CD4-positive, alpha-beta T cell treated with Interleukin-4 for 1 hour (primary cell): ENCODE data around the gene PTCD1.
A peak's percentile ranks its signal among the peaks of the same experiment; 100 is the strongest.
"Not testable (repeated sequence)": the region's sequence is repeated elsewhere in the genome, so short reads cannot be mapped to it uniquely, and the experiment has no call there.

Experiments used
- DNase-seq, 2 donors: peaks; one replicate each; pipeline ENCODE4 v3.0.0-alpha.2; 2020 to 2022

The PTCD1 gene

DNA sequence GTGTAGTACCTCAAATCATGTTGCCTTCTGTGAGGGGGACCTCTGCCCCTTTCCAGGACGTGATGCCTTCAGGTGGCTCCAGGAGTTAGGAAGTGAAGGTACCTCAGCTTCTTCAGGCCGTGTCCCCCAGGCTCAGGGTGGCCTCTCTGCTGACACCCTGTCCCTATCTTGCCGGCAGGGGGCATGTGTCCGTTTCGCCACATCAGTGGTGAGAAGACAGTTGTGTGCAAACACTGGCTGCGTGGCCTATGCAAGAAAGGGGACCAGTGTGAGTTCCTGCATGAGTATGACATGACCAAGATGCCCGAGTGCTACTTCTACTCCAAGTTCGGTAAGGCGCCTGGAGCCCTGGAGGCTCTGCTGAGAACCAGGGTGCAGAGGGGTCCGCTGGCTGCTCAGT lies 9.3 kb upstream of the PTCD1 start:
- no peak for DNase-seq

- DNase-seq = no peak
Measured at GRCh38 chr7:99446096-99446495, 7.5 kb upstream of the PTCD1 start.

DNA sequence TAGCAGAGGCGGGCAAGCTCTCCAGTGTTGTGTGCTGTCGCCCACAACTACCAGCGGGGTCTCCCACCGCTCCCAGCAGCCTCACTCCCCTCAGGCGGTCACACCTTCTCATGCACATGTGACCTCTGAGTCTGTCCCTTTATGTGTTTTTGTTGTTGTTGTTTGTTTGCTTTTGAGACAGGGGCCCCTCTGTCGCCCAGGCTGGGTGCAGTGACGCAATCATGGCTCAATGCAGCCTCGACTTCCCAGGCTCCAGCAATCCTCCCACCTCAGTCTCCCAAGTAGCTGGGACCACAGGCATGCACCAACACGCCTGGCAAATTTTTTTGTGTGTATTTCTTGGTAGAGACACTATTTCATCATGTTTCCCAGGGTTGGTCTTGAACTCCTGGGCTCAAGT lies 1.6 kb upstream of the PTCD1 start:
- DNase-seq = no peak

DNA sequence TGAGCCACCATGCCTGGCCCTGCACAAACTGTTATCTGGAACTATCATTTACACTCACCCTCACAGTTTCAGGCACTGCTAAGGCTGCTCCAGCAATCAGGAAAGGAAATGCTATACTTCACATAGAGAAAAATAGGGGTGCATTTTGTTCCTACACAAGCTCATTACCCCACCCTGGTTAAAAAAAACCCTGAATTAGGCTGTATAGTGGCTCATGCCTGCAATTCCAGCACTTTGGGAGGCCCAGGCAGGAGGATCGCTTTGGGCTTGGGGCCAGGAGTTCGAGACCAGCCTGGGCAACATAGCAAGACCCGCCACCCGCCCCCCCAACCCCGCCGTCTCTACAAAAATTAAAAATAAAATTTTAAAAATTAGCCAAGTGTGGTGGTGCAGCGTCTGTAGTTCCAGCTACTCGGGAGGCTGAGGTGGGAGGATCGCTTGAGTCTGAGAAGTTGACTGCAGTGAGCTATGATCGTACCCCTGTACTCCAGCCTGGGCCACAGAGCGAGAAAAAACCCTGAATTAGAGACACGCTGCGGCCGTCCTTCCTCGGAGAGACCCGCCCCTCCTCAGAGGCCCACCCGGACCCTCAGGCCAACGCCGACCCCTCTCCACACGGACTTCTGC lies 539 bp downstream of the PTCD1 start:
- no peak for DNase-seq

DNA sequence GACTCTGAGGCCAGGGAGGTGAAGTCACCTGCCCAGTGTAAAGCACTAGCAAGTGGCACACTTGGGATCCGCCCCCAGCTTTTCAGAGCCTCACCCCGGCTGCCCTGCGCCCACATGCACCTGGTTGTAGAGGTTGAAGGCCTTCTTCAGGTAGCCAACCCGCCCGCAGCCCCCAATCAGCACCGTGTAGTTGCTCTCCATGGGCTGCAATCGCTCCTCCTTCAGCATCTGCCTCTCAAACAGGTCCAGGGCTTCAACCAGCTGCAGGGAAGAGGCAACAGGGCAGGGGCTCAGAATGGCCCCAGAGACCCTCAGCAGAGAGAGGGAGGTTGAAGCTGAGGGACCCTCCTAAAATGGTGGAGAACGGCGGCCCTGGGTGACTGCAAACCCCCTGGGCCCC lies 5.4 kb downstream of the PTCD1 start:
- DNase-seq = no peak

- DNase-seq = not testable (repeated sequence)
Measured at GRCh38 chr7:99431756-99432540, 6.7 kb downstream of the PTCD1 start.

DNA sequence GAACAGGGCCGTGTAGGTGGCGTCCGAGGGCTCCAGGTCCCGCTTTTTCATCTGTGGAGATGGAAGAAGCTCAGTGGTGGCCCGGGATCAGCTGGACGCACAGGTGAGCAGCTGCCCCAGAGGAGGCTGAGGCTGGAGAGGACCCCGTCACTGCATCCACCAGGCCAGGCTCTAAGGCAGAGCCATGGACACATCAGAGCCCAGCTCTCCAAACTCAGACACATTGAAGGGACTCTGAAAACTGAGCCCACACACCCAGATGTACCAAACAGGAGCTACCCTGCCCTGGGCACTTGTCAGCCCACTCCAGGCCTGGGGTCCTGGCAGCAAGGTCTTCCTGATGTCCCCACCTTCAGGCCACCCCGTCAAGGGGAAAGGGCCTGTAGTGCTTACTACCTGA lies 8.8 kb downstream of the PTCD1 start:
- DNase-seq = no peak

- no peak for DNase-seq
Measured at GRCh38 chr7:99428972-99429566, 9.5 kb downstream of the PTCD1 start.

GRCh38 chr7:99424932-99425730 lies 13.5 kb downstream of the PTCD1 start:
- no peak for DNase-seq

GRCh38 chr7:99422625-99423024 lies 16.0 kb downstream of the PTCD1 start:
- DNase-seq = no peak

- DNase-seq = no peak
Measured at GRCh38 chr7:99422186-99422585, 16.4 kb downstream of the PTCD1 start.

DNA sequence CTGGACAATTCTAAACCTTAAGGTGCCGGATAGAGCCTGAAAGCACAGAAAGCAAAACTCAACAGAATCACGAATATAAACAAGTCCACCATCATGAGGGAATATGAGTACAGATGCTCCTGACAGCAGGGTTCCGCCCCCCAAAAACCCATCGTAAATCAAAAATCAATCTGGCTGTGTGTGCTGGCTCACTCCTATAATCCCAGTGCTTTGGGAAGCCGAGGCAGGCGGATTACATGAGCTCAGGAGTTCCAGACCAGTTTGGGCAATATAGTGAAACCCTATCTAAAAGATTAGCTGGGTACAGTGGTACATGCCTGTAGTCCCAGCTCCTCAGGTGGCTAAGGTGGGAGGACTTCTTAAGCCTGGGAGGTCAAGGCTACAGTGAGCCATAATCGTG lies 17.6 kb downstream of the PTCD1 start:
- DNase-seq = no peak

- DNase-seq = no peak
Measured at GRCh38 chr7:99420213-99420612, 18.4 kb downstream of the PTCD1 start.

- no peak for DNase-seq
Measured at GRCh38 chr7:99419323-99420021, 19.1 kb downstream of the PTCD1 start.

DNA sequence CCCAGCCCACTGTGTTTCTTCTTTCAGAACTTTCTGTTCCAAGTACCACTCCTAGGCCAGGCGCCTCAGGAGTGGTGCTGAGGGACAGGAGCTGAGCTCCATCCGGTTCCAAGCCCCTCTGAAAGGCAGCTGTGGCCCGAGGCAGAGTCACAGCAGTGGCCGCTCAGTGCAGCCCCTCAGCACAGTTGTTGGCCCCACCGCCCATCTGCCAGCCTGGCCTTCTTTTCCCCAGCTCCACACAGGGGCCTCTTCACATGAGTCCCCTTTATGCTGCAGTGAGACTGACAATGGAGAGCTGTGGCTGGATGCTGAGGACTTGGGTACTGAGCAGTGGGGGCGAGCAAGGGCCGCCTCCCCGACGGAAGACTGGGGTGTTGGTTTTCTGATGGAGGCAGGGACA lies 20.3 kb downstream of the PTCD1 start:
- no peak for DNase-seq

DNA sequence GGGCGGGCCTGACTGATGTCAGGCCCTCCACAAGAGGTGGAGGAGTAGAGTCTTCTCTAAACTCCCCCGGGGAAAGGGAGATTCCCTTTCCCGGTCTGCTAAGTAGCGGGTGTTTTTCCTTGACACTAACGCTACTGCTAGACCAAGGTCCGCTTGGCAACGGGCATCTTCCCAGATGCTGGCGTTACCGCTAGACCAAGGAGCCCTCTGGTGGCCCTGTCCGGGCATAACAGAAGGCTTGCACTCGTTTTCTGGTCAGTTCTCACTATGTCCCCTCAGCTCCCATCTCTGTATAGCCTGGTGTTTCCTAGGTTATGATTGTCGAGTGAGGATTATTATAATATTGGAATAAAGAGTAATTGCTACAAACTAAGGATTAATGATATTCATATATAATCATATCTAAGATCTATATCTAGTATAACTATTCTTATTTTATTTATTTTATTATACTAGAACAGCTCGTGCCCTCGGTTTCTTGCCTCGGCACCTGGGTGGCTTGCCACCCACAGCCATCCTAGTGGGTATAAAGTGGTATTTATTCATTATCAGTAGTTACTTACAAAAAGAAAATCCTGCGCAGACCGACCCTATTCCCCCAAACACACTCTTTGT lies 23.0 kb downstream of the PTCD1 start:
- DNase-seq = peak; percentile 39 to 43

DNA sequence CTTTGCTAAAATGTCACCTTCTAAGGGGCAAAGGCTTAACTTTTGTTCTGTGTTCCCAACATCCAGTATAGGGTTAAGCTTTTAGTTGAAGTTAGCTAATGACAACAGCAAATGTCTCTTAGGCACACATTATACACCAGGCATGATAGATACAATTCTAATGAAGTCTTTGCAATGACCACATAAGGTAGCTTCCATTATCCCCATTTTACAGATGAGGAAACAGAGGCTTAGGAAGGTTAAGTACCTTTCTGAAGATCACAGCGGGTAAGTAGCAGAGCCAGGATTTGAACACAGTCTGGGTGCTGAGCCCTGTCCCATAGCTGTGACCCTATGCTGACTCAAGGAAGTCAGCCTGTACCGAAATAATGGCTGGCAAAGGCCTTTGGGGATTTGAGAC lies 28.0 kb downstream of the PTCD1 start:
- no peak for DNase-seq

GRCh38 chr7:99409806-99410205 lies 28.8 kb downstream of the PTCD1 start:
- DNase-seq = peak in 1 of 2 donors; percentile 45

- DNase-seq = peak in 1 of 2 donors; percentile 19
Measured at GRCh38 chr7:99409192-99409572, 29.4 kb downstream of the PTCD1 start.

DNA sequence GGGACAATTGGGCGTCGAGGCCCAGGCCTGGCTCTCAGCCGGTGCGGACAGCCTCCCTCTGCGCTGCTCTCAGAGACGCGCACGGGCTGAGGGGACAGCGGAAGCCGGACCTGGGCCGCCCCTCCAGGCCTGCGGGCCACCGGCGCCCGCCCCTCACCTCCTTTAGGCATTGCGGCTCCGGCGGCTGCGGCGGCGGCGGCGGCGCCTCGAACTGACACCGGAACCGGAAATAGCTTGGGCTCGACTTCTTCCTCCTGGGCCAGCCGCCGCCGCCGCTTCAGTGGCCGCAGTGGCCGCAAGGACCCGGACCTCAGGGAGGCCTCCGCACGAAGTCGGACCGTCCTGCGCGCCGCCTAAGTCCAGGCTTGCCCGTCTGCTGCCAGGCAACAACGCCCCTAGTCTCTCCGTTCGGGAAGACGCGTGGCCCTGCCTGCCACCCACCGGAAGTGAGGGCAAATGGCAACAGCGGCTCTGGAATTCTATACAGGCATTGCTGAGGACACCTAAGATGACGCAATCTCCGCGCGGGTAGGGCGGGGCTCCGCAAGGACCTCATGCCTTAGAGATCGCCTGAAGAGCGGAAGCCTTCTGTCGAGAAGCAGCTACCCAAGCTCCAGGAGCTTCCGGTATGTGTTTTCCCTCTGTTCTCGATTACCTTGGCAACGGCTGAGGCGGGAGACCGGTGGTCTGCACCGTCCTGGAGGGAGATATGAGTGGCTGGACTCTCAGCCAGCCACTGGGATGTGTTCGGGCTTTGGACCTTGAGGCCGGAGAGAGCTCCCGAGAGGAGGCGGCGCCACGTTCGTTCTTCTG lies 30.0 kb downstream of the PTCD1 start, which contains the start of the genes BUD31 and PDAP1:
Gene BUD31 (plus strand): TSS at position 591 of the 813 bp plus-strand sequence. CDS start 2,124 bp downstream, outside the sequence.
Gene PDAP1 (minus strand): TSS at position 219 of the 813 bp plus-strand sequence. CDS start 49 bp downstream, at position 170.
- peak; percentile 95 to 97 for DNase-seq

- DNase-seq = peak; percentile 32 to 41
Measured at GRCh38 chr7:99407872-99408378, 30.7 kb downstream of the PTCD1 start.
